ENCODE data around the gene HNF1B.
A peak's percentile ranks its signal among the peaks of the same experiment; 100 is the strongest.
"Not testable (repeated sequence)": the region's sequence is repeated elsewhere in the genome, so short reads cannot be mapped to it uniquely, and the experiment has no call there.

Gene HNF1B

DNA sequence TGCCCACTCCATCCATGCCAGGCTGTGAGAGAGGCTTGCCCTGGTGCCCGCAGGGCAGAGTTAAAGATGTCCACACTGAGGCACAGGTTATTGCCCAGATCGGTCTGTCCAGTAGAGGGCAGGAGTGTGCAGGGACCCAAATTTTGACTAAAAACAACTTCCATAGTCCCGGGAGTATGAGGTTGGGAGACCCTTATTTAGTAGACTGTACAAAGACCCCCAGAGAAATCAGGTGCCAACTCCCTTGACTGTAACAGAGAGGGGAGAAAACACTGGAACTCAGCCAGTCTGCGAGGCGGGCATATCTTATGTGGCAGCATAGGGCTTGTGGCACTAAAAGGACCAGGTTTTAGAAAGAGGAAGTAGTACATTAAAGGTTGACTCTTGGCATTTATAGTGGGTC is 43.4 kb downstream of the HNF1B start:
- DNase-seq (ENCODE audit: low spot score) = no peak

DNA sequence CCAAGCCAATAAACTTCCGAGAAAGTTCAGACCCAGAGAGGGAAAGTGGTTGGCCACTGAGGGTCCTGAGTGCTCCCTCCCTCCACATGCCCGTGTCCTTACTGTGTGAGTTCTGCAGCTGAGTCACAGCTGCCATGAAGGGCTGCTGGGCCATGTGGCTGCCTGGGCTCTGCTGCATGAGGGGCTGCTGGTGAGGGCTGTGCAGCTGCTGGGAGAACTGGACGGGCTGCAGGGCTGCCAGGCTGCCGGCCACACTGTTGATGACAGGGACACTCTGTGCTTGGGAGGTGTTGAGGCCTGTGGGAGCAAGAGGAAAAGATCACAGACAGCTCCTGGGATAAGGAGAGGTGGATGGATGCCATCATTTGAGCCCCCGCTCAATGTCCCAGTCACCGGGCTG is 44.0 kb downstream of the HNF1B start:
- no peak for DNase-seq (ENCODE audit: low spot score)

DNA sequence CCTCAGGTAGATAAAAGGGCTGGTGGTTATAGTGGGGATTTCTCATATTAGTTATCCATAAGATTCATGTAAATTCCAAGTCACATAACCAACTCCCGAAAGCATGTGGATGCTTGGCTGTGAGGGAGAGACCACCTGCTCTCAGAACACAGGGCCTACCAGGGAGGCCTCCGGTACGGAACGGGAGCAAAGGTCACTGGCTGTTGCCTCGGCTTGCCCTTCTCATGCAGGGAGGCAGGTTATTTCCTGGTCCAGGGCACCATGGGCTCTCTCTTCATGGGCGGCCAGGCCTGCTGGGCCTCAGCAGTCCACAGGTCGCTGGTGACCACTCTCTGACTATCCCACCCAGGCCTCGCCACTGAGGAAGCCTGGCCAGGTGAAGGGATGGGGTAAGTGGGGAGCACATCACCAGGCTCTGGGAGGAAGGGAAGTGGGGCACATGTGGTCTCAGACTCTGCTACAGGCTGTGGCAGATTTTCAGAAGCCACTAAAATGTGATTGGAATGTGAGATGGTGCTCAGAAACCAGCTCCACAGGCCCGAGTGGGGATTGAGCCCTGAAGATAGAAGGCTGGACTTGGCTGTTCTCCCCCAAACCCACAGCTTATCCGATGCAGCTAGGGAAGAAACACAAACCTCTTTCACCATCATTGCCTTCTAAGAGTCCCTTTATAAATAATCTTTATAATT is 45.4 kb downstream of the HNF1B start:
- no peak for DNase-seq (ENCODE audit: low spot score)

DNA sequence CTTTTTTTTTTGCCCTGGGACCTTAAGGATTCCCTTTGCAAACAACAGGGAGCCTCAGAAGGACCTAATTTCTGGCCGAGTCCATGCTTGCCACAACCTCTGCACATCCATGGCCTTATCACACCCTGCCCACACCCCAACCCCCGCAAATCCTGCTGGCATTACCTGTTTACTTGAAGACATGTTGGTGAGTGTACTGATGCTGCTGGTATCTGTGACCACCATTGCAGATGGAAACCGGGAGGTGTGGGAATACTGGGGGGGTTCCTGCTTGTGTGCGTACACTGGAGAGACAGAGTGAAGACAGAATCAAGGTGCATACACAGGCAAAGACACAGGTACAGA is 46.0 kb downstream of the HNF1B start:
- DNase-seq (ENCODE audit: low spot score) = no peak

DNA sequence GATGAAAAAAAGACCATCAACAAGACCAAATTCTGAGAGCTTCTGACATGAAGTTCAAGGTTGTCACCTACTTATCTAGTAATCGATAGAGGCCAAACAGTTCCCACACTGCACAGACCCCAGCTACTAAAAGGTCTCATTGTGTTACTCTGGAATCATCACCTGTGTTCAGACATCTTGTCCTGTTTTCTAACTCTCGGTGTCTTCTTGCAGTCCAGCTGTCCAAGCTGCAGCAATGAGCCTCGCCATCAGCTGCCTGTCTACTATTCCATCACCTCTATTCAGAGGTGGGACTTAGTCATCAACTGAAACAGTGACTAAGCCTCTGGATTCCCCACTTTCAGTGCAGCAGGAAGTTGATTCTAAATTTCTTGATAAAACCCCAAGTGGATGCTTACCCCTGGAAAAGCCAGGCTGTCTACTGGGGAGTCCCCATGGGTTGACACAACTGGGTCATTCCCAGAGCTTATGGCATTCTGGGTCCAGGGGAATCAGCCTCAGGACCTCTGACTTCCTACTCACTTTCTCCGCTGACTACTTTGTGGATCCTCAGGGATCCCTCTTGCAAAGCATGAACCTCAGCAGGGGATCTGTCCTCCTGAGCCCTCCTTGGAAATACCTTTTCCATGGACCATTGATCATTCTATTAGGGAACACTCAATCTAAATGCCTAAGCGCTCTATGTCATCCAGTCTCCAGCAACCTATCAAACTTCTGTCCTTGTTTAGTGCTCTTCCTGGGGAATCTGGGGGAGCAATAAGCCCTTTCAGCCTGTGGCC is 46.5 kb downstream of the HNF1B start:
- no peak for DNase-seq (ENCODE audit: low spot score)

DNA sequence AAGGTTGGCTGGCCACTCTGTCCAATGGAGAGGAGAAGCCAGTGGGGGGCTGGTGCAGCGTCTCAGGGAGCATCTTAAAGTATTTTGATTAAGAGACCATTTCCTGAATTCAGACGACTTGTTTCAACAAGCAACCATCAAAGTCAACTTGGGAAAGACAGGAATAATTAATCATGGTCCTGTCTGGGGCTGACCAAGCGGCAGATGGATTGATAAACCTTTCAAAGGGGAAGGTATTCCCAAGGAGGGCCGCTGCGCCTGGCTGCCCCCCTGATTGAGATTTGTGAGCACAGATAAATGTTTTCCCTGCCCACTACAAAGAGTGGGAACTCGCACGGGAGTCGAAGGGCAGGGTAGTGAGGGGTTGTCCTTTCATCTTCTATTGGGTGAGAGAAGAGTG is 47.5 kb downstream of the HNF1B start:
- no peak for DNase-seq (ENCODE audit: low spot score)

DNA sequence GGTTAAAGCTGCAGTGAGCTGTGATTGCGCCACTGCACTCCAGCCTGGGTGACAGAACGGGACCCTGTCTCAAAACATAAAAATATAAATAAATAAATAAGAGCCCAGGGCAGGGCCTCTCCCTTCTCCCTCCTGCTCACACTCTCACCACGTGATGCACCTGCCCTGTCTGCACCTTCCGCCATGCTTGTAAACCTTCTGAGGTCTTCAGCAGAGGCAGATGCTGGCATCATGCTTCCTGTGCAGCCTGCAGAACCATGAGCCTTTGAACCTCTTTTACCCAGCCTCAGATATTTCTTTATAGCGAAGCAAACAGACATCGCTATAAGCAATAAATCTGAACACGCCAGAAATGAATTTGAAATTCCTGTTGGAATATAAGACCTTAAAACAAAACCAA is 48.5 kb downstream of the HNF1B start:
- DNase-seq (ENCODE audit: low spot score) = no peak

DNA sequence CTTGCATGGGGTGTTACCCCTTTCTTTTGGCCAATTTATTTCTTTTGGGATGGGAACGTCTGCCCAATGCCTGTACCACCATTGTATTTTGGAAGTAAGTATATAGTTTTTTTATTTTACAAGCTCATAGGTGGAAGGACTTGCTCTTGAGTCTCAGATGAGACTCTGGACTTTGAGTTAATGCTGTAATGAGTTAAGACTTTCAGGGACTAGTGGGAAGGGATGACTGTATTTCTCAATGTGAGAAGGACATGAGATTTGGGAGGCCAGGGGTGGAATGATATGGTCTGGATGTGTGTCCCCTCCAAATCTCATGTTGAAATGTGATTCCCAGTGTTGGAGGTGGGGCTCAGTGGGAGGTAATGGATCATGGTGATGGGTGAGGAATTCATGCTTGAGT is 49.1 kb downstream of the HNF1B start:
- no peak for DNase-seq (ENCODE audit: low spot score)

DNA sequence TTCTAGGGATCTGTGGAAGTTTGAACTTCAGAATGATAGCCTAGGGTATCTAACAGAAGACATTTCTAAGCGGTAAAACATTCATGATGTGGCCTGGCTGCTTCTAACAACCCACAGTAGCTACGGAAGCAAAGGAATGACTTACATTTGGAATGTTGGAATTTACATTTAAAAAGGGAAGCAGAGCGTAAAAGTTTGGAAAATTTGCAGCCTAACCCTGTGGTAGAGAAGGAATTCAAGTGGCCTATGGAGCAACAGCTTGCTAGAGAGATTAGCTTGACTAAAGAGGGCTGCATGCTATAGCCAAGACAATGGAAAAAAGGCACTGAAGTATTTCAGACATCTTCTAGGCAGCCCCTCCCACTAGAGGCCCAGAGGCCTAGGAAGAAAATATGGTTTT is 50.1 kb downstream of the HNF1B start:
- no peak for DNase-seq (ENCODE audit: low spot score)

DNA sequence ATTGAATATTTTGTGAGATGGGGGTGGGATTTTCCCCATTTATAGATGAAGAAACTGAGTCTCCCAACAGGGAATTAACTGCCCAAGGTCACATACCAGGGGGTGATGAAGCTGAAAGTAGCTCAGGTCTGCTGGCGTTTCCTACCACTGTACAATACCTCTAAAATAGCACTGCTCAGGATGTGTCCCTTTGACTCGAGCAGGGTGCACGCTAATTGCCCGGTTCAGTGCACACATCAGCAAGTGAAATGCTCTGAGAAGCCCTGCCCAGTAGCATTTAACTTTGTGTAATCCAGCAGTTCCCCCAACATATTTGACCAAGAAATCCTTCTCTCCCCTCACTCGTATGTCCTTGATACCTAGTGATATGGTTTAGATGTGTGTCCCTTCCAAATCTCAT is 51.5 kb downstream of the HNF1B start:
- DNase-seq (ENCODE audit: low spot score) = no peak

DNA sequence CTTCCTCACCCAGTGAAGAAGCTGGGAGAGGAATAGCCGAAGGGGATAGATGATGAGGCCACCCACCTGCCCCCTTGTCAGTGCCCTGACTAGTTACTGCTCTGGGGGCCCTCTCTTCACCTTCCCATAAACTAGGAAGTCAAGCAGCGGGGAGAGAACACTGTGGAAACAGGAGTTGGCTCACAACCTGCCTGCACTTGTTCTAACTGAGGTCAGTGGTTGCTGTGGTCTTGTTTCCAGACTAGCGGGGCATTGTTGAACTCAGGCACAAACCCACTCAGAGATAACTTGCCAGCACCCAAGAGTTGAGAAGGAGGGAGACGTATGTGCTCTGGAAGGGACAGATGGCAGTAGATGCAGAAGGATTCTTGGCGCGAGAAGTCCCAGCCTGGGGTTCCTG is 53.1 kb downstream of the HNF1B start:
- DNase-seq (ENCODE audit: low spot score) = no peak

DNA sequence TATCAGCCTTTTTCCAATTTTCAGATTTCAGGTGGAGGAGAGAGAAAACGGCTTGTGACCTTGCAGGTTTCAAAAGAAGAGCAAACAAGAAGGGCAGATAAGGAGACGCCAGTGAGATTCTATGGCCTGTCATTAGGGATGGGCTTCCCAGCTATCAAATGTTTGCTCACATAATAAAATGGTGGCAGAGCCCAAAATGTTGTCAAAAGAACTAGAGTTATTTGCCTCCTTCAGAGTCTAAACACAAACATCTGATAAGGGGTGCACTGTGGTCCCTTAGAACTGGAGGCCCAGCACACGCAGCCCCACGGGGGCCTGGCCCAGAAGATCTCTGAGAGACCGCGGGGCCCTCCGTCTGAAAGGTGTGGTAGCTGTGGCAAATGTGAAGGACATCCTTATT is 55.5 kb downstream of the HNF1B start:
- DNase-seq (ENCODE audit: low spot score) = no peak

DNA sequence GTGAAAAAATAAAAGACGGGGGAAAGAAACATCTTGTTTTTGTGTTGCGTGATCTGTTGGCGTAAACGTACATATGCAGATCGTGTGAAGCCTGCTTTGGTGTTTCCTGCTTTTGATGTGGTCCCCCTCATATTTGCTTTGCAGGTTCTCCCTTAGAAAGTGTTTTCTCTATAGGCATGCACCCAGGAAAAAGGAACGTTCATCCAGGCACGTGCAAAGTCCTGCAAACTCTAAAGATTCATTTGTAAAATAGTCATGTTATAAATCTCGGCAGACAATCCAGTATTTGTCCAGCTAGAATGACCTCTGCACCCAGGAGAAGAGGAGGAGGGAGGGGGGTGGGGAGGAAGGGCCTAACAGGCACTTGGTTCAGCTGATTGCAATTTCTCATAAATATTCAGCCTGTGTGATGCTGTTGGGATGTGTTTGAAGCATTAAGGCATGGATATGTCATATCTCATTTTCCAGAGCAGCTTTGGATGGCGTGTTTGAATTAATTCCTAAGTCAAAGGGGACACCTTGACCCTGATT is 61.3 kb downstream of the HNF1B start:
- peak; percentile 7 for DNase-seq (ENCODE audit: low spot score)

DNA sequence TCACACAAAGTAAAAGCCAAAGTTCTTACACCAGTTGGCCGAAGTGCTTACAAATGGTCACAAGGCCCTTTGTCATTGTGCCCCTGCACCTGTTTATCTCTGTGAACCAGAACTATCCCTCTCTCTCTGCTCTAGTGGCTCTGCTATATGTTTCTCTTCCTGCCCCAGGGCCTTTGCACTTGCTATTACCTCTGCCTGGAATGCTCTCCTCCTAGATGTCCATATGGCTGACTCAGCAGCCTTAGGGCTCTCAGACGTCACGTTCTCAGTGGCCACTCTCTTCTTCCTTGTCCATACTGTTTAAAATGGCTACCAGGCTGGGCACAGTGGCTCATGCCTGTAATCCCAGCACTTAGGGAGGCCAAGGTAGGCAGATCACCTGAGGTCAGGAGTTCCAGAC is 62.9 kb downstream of the HNF1B start:
- DNase-seq (ENCODE audit: low spot score) = no peak

DNA sequence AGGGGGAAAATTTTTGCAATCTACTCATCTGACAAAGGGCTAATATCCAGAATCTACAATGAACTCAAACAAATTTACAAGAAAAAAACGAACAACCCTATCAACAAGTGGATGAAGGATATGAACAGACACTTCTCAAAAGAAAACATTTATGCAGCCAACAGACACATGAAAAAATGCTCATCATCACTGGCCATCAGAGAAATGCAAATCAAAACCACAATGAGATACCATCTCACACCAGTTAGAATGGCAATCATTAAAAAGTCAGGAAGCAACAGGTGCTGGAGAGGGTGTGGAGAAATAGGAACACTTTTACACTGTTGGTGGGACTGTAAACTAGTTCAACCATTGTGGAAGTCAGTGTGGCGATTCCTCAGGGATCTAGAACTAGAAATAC is 64.9 kb downstream of the HNF1B start:
- DNase-seq (ENCODE audit: low spot score) = not testable (repeated sequence)

DNA sequence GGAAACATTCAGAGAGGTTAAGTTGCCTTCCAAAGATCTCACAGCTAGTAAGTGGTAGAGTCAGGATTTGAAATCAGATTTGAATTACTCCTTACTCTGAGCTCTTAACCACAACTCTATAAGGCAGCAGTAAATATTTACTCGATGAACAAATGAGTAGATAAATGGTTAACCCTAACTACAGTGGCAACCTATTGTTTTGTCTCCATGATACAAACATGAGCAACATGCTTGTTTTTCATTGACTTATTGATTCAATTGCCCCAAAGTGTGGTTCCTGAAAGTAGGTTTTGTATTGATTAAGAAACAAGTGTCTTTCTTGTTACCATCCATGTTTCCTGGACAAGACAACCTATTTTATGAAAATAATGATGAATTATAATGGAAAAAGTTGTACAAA is 66.8 kb downstream of the HNF1B start:
- no peak for DNase-seq (ENCODE audit: low spot score)

DNA sequence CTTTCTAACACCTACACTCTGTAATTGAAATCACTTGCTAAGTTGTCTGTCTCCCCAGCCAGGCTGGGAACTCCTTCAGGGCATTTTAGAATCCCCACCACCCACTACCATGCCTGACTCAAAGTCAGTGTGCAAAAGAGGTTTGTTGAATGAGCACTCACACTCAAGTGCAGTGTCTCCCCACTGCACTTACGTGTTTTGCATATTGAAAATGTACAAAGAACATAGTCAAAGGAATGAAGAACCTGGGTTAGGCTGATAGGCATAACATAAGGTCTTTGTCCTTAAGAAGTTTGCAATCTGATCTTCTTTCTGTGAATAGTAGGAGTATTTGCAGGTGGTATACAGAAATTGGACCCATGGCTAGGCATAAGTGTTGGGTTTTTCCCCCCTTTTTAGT is 67.8 kb downstream of the HNF1B start:
- DNase-seq (ENCODE audit: low spot score) = no peak

DNA sequence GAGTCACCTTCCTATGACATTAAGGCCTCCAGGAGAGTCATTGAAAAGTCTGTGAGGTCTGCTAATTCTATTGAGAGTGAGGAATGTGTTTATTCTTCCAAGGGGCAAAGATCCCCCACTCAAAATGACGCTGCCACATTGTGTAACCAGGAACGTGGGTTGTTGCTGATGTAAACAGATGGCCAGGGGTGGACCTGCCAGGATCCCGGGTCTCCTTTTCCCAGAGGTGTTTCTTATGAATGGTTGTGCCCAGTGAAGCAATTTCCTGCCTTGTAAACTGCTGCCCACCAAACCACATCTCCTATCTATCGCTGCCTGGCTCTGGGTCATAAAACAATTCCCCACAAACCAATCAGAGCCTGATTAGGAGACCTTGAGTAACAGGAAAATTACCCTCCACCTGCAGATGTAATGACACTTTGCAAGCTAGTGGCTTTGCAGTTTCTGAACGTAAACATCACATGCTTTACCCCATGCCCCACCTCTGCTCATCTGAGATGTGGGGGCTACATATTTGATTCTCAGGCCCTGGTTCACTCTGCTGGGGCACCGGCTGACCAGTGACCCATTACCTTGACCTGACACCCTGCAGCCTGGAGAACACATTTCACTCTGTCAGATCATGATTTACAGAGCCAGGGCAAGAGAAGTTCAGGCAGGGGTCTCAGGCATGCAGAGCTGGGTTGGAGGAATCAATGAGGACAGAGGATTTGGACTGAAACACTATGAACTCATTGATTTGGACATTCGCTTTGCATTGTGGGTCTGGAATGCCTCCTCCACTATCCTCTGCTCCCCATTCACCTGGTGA is 68.5 kb downstream of the HNF1B start:
- DNase-seq (ENCODE audit: low spot score) = no peak

DNA sequence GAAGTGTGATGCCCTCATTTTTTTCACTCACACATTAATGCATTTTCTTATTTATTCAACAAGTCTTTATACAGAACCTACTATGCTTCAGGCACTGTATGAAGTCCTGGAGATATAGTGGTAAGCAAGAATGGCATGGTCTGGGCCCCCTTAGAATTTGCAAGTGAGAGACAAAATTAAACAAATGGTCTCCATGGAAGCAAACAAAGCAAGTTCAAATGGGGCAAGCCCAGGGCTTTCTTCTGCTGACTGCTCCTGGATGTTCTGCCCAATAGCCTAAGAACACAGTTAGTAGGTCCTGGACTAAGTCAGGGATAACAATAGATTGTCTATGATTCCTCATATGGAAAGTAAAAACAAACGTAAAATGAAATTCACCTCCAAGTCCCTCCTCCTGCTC is 70.3 kb downstream of the HNF1B start:
- no peak for DNase-seq (ENCODE audit: low spot score)

DNA sequence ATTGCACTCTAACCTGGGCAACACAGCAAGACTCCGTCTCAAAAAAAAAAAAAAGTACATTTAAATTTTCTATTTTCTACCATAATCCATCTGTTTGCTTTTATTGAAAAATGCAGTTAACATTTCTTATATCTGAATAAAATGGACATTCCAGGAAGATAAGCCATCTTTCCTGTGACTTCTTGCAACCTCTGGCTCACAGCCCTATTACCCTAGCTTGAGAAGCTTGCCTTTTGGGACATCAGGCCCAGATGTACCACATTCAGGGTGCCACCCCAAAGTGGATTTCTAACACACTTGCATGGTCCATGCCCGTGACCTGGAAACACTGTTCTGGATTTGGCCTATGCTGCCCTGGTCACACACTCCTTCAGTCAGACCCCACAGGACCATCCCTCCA is 71.5 kb downstream of the HNF1B start:
- DNase-seq (ENCODE audit: low spot score) = no peak

DNA sequence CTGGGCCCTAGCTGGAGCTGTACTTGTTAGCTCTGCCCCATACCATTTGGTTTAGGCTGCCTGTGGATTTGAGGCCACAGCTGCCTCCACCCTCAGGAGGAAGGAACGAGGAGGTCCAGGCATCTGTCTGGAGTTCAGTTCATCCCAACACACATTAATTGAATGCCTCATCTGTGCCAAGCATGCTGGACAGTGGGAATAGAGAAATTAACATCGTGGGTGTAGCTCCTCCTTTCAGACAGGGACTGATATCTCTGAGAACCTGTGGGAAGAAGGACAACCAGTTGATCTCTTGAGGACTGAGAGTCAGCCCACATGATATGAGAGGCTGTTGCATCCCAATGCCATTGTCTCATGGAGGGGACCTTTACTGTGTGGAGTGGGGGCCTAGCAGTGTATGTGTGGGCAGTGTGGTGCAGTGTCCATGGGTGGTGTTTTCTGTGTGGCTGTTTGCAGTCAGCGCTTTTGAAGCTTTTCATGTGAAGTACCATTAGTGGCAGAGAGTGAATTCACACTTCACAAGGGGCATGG is 72.2 kb downstream of the HNF1B start:
- no peak for DNase-seq (ENCODE audit: low spot score)

DNA sequence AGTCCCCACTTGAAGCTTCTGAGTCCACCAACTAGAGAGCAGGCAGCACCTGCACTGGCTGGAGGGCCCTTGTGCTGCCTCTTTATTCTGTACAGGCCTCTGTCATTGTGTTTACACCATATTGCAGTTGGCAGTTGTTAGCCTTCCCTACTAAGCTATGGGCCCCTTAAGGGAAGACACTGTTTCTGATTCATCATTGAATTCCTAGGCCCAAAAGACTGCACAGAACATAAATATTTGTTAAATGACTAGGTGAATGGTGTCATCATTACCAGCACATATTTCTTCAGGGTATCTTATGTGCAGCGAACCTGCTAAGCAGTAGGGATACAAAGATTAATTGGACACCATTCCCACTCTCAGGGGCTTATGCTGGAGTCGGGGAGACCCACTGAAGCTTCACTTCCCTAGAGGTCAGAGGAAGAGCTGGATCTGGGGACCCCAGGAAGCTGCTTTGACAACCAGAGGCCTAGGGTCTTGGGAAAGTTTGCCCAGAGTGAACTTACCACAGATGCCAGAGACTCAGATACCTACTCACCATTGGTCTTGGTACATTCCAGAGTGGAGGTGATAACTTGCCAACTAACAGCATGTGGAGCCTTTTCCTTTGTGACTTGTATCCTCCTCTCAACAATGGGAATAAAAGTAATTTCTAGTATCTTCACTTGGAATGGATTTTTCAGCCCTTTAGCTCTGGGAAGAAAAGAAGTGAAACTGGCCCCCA is 72.9 kb downstream of the HNF1B start:
- no peak for DNase-seq (ENCODE audit: low spot score)

All from globus pallidus (tissue), 1 donor.